Activated CD8-positive, alpha-beta memory T cell treated with anti-CD3 and anti-CD28 coated beads for 1 hour (primary cell): ENCODE measurements around the gene UBAP1.
"Not testable (repeated sequence)": the region's sequence is repeated elsewhere in the genome, so short reads cannot be mapped to it uniquely, and the experiment has no call there.

Experiments used
- DNase-seq, 2 donors: peaks; one replicate each; pipeline ENCODE4 v3.0.0-alpha.2; 2020; ENCODE audit warnings: low read depth in 1 of 2; ENCODE audit errors: extremely low read depth in 1 of 2

UBAP1 gene

DNA sequence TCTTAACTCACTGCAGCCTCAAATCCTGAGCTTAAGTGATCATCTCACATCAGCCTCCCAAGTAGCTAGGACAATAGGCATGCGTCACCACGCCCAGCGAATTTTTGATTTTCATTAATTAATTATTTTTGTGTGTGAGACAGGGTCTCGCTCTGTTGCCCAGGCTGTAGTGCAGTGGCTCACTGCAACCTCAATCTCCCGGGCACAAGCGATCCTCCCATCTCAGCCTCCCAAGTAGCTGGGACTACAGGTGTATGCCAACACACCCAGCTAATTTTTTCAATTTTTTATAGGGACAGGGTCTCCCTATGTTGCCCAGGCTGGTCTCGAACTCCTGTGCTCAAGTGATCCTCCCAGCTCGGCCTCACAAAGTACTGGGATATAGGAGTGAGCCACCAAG is 41.4 kb downstream of the UBAP1 start:
- no peak for DNase-seq

GRCh38 chr9:34224349-34224748 is 45.5 kb downstream of the UBAP1 start:
- no peak for DNase-seq

GRCh38 chr9:34226144-34226760 is 47.4 kb downstream of the UBAP1 start:
- DNase-seq = not testable (repeated sequence)

GRCh38 chr9:34227445-34227844 is 48.6 kb downstream of the UBAP1 start:
- no peak for DNase-seq

DNA sequence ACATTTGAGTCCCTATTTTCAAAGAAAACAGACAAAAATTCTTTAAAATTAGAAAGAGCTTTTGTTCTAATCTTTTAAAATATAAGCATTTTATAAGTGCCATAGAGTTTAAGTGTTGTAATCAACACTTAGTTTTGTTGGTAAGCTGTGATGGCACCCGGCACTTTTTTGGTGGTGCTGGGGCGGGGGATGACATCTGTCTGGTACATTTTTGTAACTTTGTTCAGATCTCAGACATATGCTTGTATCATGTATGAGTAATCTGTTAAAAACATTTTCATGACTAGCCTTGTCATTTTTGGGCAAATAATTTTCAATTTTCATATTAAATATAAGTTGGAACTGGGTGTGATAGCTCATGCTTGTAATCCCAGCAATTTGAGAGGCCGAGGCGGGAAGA is 51.7 kb downstream of the UBAP1 start:
- DNase-seq = no peak

GRCh38 chr9:34232201-34232600 is 53.4 kb downstream of the UBAP1 start:
- no peak for DNase-seq

DNA sequence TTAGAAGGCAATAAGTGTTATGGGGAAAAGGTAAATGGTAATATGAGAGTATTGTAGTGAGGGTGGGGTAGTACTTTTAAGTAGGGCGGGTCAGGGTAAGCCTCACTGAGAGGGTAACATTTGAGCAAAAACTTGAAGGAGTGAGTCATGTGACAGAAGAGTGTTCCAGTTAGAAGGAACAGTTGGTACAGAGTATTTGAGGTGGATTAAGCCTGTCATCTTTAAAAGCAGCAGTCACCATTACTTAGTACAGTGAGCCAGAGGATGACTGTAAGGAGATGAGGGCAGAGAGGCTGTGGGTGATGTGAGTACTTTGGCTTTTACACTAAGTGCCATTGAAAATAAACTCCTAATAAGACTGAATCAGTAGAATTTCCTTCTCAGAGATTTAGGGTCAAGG is 54.8 kb downstream of the UBAP1 start:
- no peak for DNase-seq

DNA sequence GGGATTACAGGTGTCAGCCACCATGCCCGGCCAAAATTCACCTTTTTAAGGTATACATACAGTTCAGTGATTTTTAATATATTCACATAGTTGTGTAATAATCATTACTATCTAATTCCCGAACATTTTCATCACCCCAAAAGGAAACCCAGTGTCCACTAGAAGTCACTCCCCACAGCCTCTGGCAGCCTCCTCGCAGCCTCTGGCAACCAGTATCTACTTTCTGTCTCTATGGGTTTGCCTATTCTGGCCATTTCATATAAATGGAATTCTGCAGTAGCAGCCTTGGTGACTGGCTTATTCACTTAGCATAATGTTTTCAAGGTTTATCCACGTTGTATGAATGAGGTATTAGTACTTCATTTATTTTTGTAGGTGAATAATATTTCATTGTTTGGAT is 59.0 kb downstream of the UBAP1 start:
- no peak for DNase-seq

- no peak for DNase-seq
These were observed 61.2 kb downstream of the UBAP1 start for GRCh38 chr9:34240006-34240405.

GRCh38 chr9:34242830-34243229 is 64.0 kb downstream of the UBAP1 start:
- DNase-seq = no peak

- DNase-seq = not testable (repeated sequence)
These were observed 66.4 kb downstream of the UBAP1 start for GRCh38 chr9:34245212-34245611.

GRCh38 chr9:34246453-34246852 is 67.6 kb downstream of the UBAP1 start:
- no peak for DNase-seq

- DNase-seq = not testable (repeated sequence)
These were observed 68.9 kb downstream of the UBAP1 start for GRCh38 chr9:34247782-34248181.

GRCh38 chr9:34249274-34249673 is 70.4 kb downstream of the UBAP1 start:
- DNase-seq = no peak

DNA sequence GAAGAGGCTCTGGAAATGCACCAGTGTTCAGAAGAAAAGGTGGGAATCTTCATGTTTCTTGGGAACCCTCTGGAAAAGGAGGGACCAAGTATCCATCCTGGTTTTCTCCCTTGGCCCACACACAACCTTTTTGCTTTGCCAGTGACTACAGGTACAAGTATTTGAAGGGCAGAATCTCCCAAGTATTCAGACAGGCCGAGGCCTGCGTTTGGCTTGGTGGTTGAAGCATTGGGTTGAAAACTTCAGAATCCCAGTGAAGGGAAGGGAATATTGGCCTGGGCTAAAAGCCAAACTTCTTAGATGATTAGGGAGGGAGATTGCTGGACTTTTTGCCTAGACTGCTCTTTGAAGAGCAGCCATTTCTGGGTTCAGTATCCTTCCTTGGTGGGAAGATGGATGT is 71.9 kb downstream of the UBAP1 start:
- DNase-seq = no peak

DNA sequence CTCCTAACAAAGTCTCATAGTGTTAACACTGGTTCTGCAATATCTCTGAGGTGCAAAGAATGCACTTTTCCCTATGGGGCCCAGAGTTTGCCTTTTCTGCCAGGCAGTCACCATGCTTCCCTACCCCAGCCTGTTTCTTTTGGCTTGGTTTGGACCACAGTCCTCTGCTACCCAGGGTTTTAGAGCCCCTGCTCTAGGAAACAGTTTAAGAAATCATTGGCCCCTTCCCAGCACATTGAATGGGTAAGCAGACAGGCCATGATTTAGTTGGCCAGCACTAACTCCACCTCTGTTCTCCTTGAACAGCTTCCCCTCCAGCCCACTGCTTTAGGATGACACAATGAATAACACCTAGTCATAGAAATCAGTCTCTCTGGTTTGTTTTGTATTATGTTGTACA is 73.2 kb downstream of the UBAP1 start:
- DNase-seq = no peak

DNA sequence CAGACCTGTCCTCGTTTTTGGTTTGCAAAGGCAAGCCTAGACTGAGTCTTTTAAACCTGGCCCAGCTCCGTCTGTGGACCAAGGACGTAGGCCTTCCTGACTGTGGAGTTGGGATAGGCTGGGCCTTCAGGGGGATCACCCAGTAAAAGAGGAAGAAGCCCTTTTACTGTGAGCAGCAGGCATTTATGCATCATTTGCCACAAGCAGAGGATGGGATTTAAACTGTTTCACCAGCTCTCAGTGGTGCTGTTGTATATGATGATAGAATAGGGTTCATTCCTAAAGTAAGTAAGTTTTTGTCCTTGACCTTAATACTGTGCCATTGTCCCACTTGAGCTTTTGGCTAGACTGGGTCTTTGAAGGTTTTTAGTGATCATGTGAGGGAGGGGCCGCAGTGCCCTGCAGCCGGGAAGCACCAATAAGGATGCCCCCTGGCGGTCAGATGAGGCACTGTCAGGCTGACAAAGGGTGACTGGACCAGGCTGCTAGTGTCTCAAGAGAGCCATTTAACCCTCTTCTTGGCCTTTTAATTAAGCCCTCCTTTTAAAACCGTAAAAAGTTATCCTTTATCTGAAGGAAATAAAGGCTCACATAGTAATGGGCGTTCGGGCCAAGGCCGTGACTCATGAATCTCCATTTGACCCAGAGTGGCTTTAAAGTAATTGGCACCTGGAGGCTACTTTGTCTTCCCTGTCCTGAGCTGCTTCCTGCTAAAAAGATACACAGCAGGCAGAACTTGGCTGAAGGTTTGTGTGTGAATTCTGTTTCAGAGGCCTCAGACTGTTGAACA is 74.0 kb downstream of the UBAP1 start:
- DNase-seq = peak; percentile 25 to 37

DNA sequence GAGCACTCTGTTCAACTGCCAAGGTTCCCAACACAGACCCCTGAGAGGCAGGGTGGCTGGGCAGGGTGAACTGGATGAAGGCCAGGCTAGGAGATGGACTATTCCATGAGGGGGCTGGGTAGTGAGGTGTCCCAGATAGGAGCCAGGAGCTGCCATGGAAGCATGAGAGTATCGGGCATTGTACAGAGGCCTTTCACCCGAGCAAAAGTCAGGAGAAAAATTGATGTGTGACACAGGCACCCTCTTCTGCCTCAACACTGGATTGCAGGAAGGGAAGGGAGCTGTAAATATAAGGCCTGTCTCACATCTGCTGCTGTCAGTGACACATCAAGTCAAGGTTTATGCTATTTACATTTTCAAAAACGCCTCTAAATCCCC is 74.6 kb downstream of the UBAP1 start:
- no peak for DNase-seq

DNA sequence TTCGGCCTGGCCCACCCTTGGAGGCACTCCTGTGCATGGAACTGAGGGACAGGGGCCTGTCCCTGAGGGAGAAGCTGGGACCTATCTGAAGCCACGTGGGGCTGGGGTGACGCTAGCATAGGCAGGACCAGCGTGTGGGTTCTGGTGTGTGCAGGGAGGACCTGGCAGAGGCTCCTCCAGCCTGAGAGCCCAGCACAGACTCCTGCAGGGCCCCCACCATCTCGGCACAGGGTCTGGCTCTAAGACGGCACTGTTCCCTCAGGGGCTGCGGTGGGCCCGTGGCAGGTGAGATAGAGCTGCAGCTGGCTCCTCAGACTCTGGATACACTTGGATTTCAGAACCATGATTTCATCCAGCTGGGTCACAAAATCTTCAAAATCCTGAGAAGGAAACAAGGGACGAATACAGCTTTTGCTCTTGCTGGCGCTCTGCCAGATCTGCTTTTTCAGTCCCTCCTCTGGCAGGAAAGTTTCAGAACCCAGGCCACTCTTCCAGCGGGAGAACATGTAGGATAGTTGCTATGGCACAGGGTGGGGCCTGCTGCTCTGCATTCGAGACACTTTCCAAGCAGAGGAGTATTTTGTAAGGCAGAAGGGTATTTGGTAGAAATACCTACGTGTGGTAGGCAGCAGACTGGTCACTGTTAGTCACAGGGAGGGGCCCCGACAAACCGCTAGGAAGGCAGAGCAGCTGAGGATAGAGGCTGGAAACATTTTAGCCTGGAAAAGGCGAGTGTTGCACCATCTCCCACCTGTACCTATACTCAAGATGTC is 75.5 kb downstream of the UBAP1 start:
- DNase-seq = no peak

DNA sequence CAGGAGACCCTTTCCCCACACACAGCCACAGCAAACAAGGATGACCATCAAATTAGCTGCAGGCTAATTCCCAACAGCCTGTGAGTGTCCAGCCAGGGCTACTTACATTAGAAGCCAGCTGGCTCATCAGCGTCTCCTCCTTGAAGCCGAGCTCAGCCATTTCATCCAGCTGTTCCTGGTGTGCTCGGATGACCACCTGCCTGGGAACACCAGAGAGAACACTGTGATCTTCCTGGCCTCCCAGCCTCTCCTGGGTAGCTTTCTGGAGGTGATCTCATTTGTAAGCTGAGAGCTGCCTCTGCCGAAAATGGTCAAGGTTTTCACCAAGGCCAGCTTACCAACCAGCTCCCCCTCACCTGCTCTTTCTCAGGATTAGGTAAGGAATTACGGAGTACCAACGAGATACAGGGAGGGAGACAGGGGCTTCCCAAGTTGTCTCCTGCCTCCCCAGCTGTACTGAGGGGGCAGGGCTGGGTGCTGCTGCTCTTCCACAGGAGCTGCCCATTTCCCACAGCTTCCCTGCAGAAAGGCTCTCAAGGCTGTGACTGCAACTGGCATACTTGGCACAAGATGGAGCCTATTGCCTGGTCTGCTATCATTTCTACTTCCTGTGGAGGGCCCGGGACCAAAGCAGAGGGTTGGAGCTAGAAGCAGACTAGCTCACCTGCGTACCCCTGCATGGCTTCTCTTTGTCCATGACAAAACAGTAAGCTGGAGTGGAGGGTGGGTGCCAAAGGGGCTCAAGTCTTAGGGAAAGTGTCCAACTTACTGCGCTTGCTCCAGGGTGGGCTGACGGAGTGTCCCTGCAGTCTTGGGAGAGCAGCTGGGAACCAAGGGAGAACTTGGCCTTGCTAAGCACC is 76.4 kb downstream of the UBAP1 start:
- no peak for DNase-seq

GRCh38 chr9:34256104-34256503 is 77.3 kb downstream of the UBAP1 start:
- DNase-seq = no peak
